Measurements from ENCODE around the gene MAGI2. TPM values are rescaled to one million over a fixed set of nuclear protein-coding genes. Genes with fewer than 3 reads are reported as not detected.

Gene MAGI2
- total RNA-seq, 4 donors from 2014 or later = 7.8 to 44.7 (median 21.1) TPM

GRCh38 chr7:79301419-79301818 lies 152.0 kb downstream of the MAGI2 start:
- H3K4me3 ChIP-seq = no peak overlapping the region
- H3K27me3 ChIP-seq = no peaks in the 10 kb centered on the region
- no peak overlapping the region for H3K27ac ChIP-seq
- TF ChIP-seq POLR2A (IDR thresholded peaks at IDR 0.05) = no peak
- TF ChIP-seq POLR2AphosphoS5 (IDR thresholded peaks at IDR 0.05) = no peak
- TF ChIP-seq EP300 (IDR thresholded peaks at IDR 0.05) = no peak
- no peak for TF ChIP-seq CTCF (IDR thresholded peaks at IDR 0.05)
- no peaks in the 10 kb centered on the region for H3K36me3 ChIP-seq
- no peaks in the 10 kb centered on the region for H3K4me1 ChIP-seq
- no peak for ATAC-seq
- peaks cover 0 to 6% (median 0%) of the 10 kb centered on the region in 3 donors for H3K9me3 ChIP-seq

GRCh38 chr7:79300573-79300972 lies 152.9 kb downstream of the MAGI2 start:
- Histone ChIP-seq H3K9me3 (peaks cover 0 to 6% (median 0%) of the 10 kb centered on the region in 3 donors), H3K4me1 (no peaks in the 10 kb centered on the region), H3K27me3 (no peaks in the 10 kb centered on the region), H3K27ac (no peak overlapping the region), H3K4me3 (no peak overlapping the region), H3K36me3 (no peaks in the 10 kb centered on the region)
- ATAC-seq = no peak
- TF ChIP-seq CTCF (IDR thresholded peaks at IDR 0.05) (no peak), EP300 (IDR thresholded peaks at IDR 0.05) (no peak), POLR2A (IDR thresholded peaks at IDR 0.05) (no peak), POLR2AphosphoS5 (IDR thresholded peaks at IDR 0.05) (no peak)

- Histone ChIP-seq H3K4me3 (no peak overlapping the region), H3K9me3 (peaks cover 0 to 6% (median 0%) of the 10 kb centered on the region in 3 donors), H3K27ac (no peak overlapping the region), H3K27me3 (no peaks in the 10 kb centered on the region), H3K36me3 (no peaks in the 10 kb centered on the region), H3K4me1 (peaks cover 0 to 3% (median 0%) of the 10 kb centered on the region in 3 donors)
- ATAC-seq = peak; percentile 25
- 68 to 72% methylated on average over 3 of the region's 3 CpGs for WGBS, 2 donors (ENCODE audit: low coverage in 1 of 2)
- TF ChIP-seq POLR2A (IDR thresholded peaks at IDR 0.05) (no peak), CTCF (IDR thresholded peaks at IDR 0.05) (peak; percentile 66 to 80 (median 69))
Observed at GRCh38 chr7:79298145-79298760, 155.2 kb downstream of the MAGI2 start.

GRCh38 chr7:79296553-79297320 lies 156.7 kb downstream of the MAGI2 start:
- TF ChIP-seq POLR2AphosphoS5 (IDR thresholded peaks at IDR 0.05) (no peak), POLR2A (IDR thresholded peaks at IDR 0.05) (no peak), EP300 (IDR thresholded peaks at IDR 0.05) (no peak), CTCF (IDR thresholded peaks at IDR 0.05) (no peak)
- Histone ChIP-seq H3K4me3 (no peak overlapping the region), H3K36me3 (no peaks in the 10 kb centered on the region), H3K27me3 (no peaks in the 10 kb centered on the region), H3K27ac (no peak overlapping the region), H3K4me1 (peaks cover 0 to 3% (median 0%) of the 10 kb centered on the region in 3 donors), H3K9me3 (peaks cover 0 to 6% (median 0%) of the 10 kb centered on the region in 3 donors)
- WGBS, 2 donors (ENCODE audit: low coverage in 1 of 2) = 71 to 80% methylated on average over 1 of the region's 1 CpG
- ATAC-seq = no peak

- WGBS, 2 donors (ENCODE audit: low coverage in 1 of 2) = 55 to 80% methylated on average over 3 to 4 of the region's 7 CpGs
- no peak for ATAC-seq
- Histone ChIP-seq H3K4me3 (no peak overlapping the region), H3K27ac (no peak overlapping the region), H3K9me3 (no peaks in the 10 kb centered on the region), H3K4me1 (peaks cover 0 to 3% (median 0%) of the 10 kb centered on the region in 3 donors), H3K27me3 (no peaks in the 10 kb centered on the region), H3K36me3 (no peaks in the 10 kb centered on the region)
- TF ChIP-seq EP300 (IDR thresholded peaks at IDR 0.05) (no peak), POLR2AphosphoS5 (IDR thresholded peaks at IDR 0.05) (no peak), CTCF (IDR thresholded peaks at IDR 0.05) (no peak)
Observed at GRCh38 chr7:79293655-79294142, 159.8 kb downstream of the MAGI2 start.
